Endothelial cell (in vitro differentiated cells): ENCODE measurements around the gene NUCB2. TPM values are rescaled to one million over a fixed set of nuclear protein-coding genes. Genes with fewer than 3 reads are reported as not detected.

Experiments used
- DNase-seq: peaks from one replicate; pipeline ENCODE4 v3.0.0; 2021; ENCODE audit warnings: low spot score
- H3K27ac Mint-ChIP-seq: one replicate; pipeline ENCODE4 v1.8.0; 2021; ENCODE audit warnings: mixed read lengths, inconsistent platforms; ENCODE audit not compliant: unreplicated experiment
- H3K27me3 Mint-ChIP-seq: one replicate; pipeline ENCODE4 v1.8.0; 2021; ENCODE audit warnings: mild to moderate bottlenecking, moderate library complexity, mixed read lengths, inconsistent platforms; ENCODE audit not compliant: unreplicated experiment
- H3K36me3 Mint-ChIP-seq: one replicate; pipeline ENCODE4 v1.8.0; 2021; ENCODE audit warnings: mild to moderate bottlenecking, low read depth, mixed read lengths, inconsistent platforms; ENCODE audit not compliant: unreplicated experiment
- H3K4me1 Mint-ChIP-seq: one replicate; pipeline ENCODE4 v1.8.0; 2021; ENCODE audit warnings: mild to moderate bottlenecking, mixed read lengths, inconsistent platforms; ENCODE audit not compliant: unreplicated experiment
- H3K4me3 Mint-ChIP-seq: one replicate; pipeline ENCODE4 v1.8.0; 2021; ENCODE audit warnings: mild to moderate bottlenecking, mixed read lengths, inconsistent platforms; ENCODE audit not compliant: unreplicated experiment
- H3K9me3 Mint-ChIP-seq: one replicate; pipeline ENCODE4 v1.8.0; 2021; ENCODE audit warnings: mixed read lengths, inconsistent platforms; ENCODE audit not compliant: unreplicated experiment
- CTCF ChIP-seq: fragments of 200-600 bp; sonication (generic); IDR thresholded peaks from one replicate; pipeline ENCODE4 v1.5.0; 2021; ENCODE audit warnings: antibody characterized with exemption; ENCODE audit not compliant: unreplicated experiment
- total RNA-seq: library from RNA; stranded (reverse); fragmentation: NEBNext Ultra II Directional; extraction: Animal tissue kit (Norgen Biotek cat#: 25700); gene quantifications from one replicate; pipeline ENCODE4 v1.2.1, GENCODE V29; 2021; ENCODE audit not compliant: unreplicated experiment

The NUCB2 gene
- total RNA-seq, 1 donor from 2014 or later = 76.8 TPM

GRCh38 chr11:17250561-17251350 lies 25.8 kb upstream of the NUCB2 start:
- Mint-ChIP-seq H3K4me1 (no peaks in the 10 kb centered on the region), H3K4me3 (no peak overlapping the region), H3K9me3 (no peaks in the 10 kb centered on the region), H3K36me3 (no peaks in the 10 kb centered on the region), H3K27me3 (no peaks in the 10 kb centered on the region), H3K27ac (no peak overlapping the region)
- no peak for TF ChIP-seq CTCF
- DNase-seq = no peak

- no peaks in the 10 kb centered on the region for H3K36me3 Mint-ChIP-seq
- H3K4me3 Mint-ChIP-seq = no peak overlapping the region
- H3K27ac Mint-ChIP-seq = no peak overlapping the region
- H3K4me1 Mint-ChIP-seq = no peaks in the 10 kb centered on the region
- H3K27me3 Mint-ChIP-seq = no peaks in the 10 kb centered on the region
- DNase-seq = no peak
- no peaks in the 10 kb centered on the region for H3K9me3 Mint-ChIP-seq
- TF ChIP-seq CTCF = no peak
Observed at GRCh38 chr11:17252704-17253103, 23.8 kb upstream of the NUCB2 start.

GRCh38 chr11:17256512-17256911 lies 20.0 kb upstream of the NUCB2 start:
- no peak overlapping the region for H3K4me3 Mint-ChIP-seq
- no peak for DNase-seq
- peaks cover 1% of the 10 kb centered on the region for H3K27me3 Mint-ChIP-seq
- H3K4me1 Mint-ChIP-seq = no peaks in the 10 kb centered on the region
- H3K27ac Mint-ChIP-seq = no peak overlapping the region
- TF ChIP-seq CTCF = no peak
- no peaks in the 10 kb centered on the region for H3K9me3 Mint-ChIP-seq
- no peaks in the 10 kb centered on the region for H3K36me3 Mint-ChIP-seq

- Mint-ChIP-seq H3K36me3 (no peaks in the 10 kb centered on the region), H3K9me3 (no peaks in the 10 kb centered on the region), H3K4me3 (no peak overlapping the region), H3K27me3 (peaks cover 1% of the 10 kb centered on the region), H3K4me1 (no peaks in the 10 kb centered on the region), H3K27ac (no peak overlapping the region)
- no peak for DNase-seq
- no peak for TF ChIP-seq CTCF
Observed at GRCh38 chr11:17257196-17257595, 19.3 kb upstream of the NUCB2 start.

- Mint-ChIP-seq H3K4me3 (no peak overlapping the region), H3K27ac (no peak overlapping the region), H3K36me3 (peaks cover 5% of the 10 kb centered on the region), H3K4me1 (no peaks in the 10 kb centered on the region), H3K27me3 (peaks cover 3% of the 10 kb centered on the region), H3K9me3 (no peaks in the 10 kb centered on the region)
- no peak for DNase-seq
- TF ChIP-seq CTCF = no peak
Observed at GRCh38 chr11:17258670-17259069, 17.9 kb upstream of the NUCB2 start.
